Fibroblast of lung (primary cell): Measurements from ENCODE around the gene RBM7.

Source experiments
- CTCF ChIP-seq, 2 donors: IDR thresholded peaks in 1 of 2; conservative IDR thresholded peaks in 1 of 2; 1 replicate in 1 of 2; 2 replicates in 1 of 2; pipeline ENCODE4 v1.5.1; 2011 to 2012; ENCODE audit warnings: low read length in 2 of 2, control low read depth in 1 of 2, inconsistent platforms in 1 of 2, low read depth in 1 of 2, mild to moderate bottlenecking in 1 of 2
- EZH2 ChIP-seq: IDR thresholded peaks from 2 replicates; pipeline ENCODE4 v1.5.1; 2012; ENCODE audit warnings: low read length, control low read depth, mild to moderate bottlenecking; ENCODE audit errors: missing control alignments

- TF ChIP-seq CTCF (conservative IDR thresholded peaks at IDR 0.05 in 1 of 2, IDR thresholded peaks at IDR 0.05 in 1 of 2; ENCODE audit: low read depth in 1 of 2, low read length in 2 of 2) (no peak), EZH2 (no peak)
Observed at GRCh38 chr11:114400915-114401223, 403 bp downstream of the RBM7 start.
